GM19351 (cell line): Measurements from ENCODE around the gene UBQLN4.
"Not testable (repeated sequence)": the region's sequence is repeated elsewhere in the genome, so short reads cannot be mapped to it uniquely, and the experiment has no call there.

Source experiments
- ATAC-seq: cut with Tn5 transposase; IDR thresholded peaks from one replicate; pipeline ENCODE4 v1.9.1; 2021; ENCODE audit warnings: mild to moderate bottlenecking, moderate library complexity; ENCODE audit not compliant: unreplicated experiment

The UBQLN4 gene

GRCh38 chr1:156062189-156062588 lies 8.6 kb upstream of the UBQLN4 start:
- ATAC-seq, result no peak

- no peak for ATAC-seq
These were observed 7.5 kb upstream of the UBQLN4 start, which contains the start of gene RAB25 for GRCh38 chr1:156060937-156061636. RAB25 (plus strand) TSS chr1:156061160; CDS start chr1:156061401, 241 bp downstream.

DNA sequence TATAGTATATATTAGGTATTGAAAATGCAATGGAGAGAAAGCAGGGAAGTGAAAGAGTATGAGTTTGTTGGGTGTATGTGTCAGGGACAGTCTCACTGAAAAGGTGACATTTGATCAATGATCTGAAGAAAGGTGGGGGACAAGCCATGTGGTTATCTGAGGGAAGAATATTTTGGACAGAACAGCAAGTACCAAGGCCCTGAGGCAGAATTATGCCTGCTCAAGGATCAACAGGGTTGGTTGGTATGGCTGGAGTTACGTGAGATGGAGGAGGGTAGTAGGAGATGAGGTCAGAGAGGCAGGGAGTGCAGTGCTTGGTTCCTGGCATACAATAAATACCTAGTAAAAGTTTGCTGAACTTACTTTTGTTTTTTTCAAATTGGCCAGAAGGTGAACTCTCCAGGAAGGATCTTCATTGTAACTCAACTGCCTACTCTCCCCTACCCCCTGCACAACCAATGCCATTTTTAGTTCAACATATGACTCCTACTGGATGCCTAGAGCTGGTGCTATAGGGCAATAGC lies 2.8 kb upstream of the UBQLN4 start:
- ATAC-seq, result no peak

DNA sequence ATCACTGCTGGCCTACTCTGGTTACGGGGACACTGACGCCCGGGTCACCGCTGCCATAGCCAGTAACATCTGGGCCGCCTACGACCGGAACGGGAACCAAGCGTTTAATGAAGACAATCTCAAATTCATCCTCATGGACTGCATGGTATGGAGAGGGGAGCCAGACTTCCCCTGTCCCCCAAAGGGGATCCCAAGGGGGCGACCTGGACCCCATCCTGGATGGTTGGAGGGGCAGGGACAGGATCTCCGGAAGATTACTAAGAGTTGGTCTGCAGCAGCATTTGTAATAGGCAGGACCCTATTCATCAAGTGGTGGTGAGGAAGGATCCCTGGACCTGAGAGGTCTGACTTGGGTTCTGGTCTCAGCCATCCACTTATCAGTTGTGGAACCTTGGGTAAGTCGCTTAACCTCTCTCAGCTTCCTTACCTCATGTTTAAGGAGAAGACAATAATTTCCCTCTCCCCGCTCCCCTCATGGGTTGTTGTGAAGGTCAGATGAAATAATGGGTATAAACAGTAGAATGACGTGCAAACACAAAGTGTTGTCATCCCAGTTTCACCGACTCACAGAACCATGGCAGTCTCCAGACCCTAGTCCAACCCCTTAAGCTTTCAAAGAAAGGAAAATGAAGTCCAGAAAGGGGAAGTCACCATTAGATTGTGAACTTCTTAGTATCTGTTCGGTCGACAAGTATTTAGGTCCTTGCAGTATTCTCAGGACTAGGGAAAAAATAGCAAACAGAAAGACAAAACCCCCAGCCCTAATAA lies 1.9 kb upstream of the UBQLN4 start:
- ATAC-seq, result no peak

GRCh38 chr1:156054500-156055280 lies 1.1 kb upstream of the UBQLN4 start, which contains the start of gene LAMTOR2:
LAMTOR2 (plus strand) TSS chr1:156054782; CDS start chr1:156054890, 108 bp downstream.
- ATAC-seq, result peak; percentile 75

DNA sequence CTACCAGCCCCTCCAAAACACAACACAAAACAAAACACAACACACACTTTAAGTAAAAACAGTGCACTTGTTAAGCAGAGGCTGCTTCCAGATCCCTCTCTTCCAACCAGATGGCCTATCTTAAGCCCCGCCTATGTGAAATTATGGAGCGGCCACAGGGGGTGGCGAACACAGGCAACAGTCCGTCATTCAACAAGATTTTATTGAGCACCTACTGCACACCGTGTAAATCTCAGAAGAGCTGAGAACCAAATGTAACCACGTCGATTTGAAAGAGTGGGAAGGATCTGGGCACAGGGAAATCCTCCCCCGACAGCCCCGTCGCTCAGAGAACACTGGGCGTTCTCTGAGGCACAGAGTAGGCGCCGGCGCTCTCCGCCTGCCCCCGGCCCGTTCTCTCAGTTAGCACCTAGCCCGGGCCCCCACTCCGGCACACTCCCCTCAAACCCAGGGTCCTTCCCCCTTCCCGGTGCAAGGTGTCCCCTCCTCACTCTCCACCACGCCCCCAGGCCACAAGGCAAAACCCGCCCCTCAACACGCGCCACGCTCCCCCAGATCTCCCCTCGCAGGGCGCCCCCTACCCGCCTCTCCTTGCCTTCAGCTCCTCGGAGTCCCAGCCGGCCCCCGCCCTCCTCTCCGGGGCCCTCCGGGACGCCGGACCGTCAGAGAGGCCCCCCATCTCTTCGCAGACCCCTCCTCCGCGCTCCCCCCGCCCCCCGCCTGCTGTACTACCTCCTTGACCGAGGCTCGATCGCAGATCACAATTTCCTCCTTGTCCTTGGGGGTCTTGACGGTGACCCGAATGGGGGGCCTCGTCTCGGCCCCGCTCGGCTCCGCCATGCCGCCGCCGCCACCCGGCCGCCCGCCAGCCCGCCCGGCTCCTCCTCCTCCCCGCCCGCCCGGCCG lies 483 bp downstream of the UBQLN4 start:
- no peak for ATAC-seq

DNA sequence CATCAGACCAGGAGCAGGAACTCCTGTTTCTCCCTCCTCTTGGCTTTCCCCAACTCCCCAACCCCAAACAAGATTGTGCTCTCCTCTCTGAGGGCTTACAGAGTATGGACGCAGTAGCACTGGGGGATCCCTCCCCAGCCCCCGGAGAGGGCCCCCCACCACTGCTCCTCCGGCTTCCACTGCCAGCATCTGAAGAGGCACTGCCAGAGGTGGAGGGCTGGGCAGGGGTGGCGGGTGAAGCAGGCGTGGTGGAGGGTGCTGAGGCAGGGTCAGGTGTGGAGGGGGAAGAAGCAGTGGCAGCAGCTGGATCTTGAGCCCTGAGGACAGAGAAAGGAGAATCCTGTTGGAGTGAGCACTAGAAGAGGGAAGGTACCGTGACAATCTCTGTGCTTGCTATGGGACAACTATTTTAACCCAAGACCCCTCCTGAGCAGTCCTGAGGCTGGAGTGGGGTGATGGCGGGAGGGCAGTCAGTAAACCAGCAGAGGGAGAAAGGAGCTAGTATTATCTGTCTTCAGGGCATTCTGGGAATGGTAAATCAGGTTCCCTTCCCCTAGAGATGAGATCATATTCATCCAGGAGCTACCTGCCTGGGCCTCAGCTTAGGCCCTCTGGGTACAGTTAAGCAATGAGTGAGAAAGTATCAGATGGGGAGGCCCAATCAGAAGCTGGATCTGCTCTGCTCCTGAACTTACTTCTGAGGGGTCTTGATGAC lies 2.4 kb downstream of the UBQLN4 start:
- no peak for ATAC-seq

GRCh38 chr1:156050376-156050775 lies 3.2 kb downstream of the UBQLN4 start:
- ATAC-seq, result no peak

DNA sequence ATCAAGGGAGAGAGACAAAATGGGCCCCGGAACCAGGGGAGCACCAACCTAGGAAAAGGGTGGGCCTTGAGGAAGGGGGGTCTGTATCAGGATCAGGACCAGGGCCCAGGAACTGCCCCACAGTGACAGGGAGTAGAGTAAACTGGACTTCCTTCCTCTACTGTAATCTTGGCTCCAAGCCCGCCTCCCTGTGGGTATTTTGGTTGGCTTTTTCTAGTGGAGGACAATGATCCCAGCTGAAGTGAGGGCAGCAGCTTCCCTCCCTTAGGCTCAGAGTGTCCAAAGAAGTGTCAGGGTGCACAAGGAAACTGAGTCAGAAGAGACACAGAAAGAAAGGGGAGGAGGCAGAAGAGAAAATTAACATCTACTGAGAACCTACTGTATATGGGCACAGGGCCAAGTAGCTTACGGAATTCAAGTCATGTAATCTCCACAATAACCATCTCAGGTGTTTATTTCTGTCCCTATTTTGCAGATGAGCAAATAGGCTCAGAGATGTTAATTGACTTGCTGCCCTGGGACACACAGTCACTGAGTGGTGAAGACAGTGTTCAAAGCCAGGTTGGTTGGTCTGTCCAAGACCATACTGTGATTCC lies 4.8 kb downstream of the UBQLN4 start:
- no peak for ATAC-seq

DNA sequence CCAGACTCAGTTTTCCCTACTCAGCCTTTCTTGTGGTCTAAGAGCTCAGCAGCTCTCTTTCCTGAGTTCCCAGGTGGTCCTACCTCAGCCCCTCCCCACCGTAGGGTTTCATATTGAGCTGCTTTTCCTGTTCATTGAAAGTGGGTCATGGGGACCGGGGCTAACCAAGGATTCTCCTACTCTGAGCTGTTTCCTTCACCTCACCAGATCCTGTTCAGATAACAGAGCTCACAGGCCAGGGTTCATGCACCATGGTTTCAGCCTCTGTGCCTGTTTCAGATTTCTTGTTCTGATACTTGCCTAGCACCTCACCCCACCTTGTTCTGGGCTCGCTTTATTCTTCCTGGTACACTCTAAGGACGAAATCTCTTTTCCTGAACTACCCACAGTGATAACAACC lies 8.5 kb downstream of the UBQLN4 start:
- ATAC-seq, result no peak

GRCh38 chr1:156042828-156043227 lies 10.8 kb downstream of the UBQLN4 start:
- ATAC-seq, result no peak

GRCh38 chr1:156034991-156035390 lies 18.6 kb downstream of the UBQLN4 start:
- not testable (repeated sequence) for ATAC-seq

DNA sequence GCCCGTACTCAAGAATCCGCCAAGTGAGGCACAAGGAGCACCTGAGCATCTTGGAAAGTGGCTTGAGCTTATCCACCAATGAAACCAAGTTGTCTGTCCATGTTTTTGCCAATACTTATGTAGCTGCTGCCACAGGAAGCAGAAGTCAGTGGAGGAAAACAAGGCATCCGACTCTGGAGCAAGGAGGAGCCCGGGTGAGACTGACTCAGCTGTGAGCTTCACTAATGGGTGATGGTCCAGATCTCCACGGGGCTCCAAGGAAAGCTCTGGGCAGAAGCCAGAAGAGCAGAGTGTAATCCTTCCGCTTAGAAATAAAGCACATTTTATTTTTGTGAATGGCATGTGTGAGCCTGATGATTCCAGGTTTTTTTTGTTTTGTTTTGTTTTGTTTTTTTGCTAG lies 20.6 kb downstream of the UBQLN4 start:
- ATAC-seq, result no peak

- no peak for ATAC-seq
These were observed 27.0 kb downstream of the UBQLN4 start for GRCh38 chr1:156026588-156026987.

DNA sequence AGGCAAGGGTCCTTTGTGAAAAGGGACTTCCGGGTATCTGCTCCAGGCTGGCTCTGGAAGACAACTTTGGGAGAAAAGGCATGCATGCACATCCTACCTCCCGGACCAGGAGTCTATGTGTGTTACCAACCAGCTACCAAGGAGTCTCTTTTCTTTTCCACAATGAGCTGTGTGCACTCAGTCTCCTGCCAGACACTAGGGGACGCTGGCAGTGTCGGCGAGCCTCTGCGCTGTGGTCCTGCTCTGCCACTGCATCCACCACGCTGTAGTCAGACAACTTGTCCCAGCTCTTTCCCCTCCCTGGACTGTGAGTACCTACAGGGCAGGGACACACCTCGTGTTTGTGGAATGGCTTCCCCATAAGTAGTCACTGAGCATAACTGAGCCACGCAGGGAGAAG lies 27.7 kb downstream of the UBQLN4 start:
- ATAC-seq, result no peak

GRCh38 chr1:156024801-156025200 lies 28.8 kb downstream of the UBQLN4 start:
- ATAC-seq, result no peak

DNA sequence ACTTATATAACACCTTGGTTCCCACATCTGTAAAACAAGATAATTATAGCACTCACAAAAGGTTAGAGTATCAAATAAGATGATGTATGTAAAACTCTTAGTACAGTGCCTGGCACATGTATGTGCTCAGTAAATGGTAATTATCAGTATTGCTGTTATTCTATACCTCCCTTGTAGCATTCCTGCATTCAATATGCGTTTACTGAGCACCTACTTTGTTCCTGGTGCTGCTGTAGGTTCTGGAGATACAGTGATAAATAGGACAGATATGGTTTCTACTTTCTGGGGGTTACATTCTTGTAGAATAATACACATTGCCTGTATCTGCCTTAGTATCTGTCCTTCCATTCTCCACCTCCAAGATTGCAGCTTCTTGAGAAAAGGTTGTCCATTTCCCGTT lies 31.6 kb downstream of the UBQLN4 start:
- no peak for ATAC-seq

DNA sequence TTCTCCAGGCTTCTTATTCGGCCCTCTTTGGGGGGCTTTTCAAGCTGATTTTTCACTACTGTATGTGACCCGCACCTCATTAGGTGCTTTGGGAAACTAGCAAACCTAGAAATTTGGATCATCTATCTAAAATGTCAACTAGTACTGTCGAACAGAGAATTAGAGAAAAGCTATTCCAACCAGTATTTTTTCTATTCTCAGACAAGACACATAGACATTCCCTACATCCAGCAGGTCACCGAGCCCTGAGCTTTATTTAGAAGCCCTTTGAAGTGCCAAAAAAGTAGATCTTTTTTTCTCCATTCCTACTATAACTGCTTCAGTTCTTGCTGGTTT lies 32.5 kb downstream of the UBQLN4 start:
- ATAC-seq, result no peak
